Left lung (tissue), 10 donors: ENCODE results near the gene EYA2. TPM values are rescaled to one million over a fixed set of nuclear protein-coding genes. Genes with fewer than 3 reads are reported as not detected.
A peak's percentile ranks its signal among the peaks of the same experiment; 100 is the strongest.

ENCODE experiments used
- ATAC-seq: fragments of 200-7000 bp; cut with Tn5 transposase; one replicate; pipeline ENCODE4 v1.9.1; 2020; ENCODE audit warnings: moderate library complexity
- DNase-seq, 4 donors: peaks; one replicate each; pipeline ENCODE4 v3.0.0-alpha.2; 2013 to 2020
- H3K27ac ChIP-seq, 2 donors: fragments of 200-600 bp; sonication (generic) in 1 of 2; one replicate each; pipeline versions ENCODE4 v1.5.0 to v1.8.0; 2020 to 2021
- H3K27me3 ChIP-seq, 2 donors: fragments of 200-600 bp; sonication (generic) in 1 of 2; one replicate each; pipeline versions ENCODE4 v1.5.0 to v1.8.0; 2020 to 2021
- H3K36me3 ChIP-seq, 2 donors: fragments of 200-600 bp; sonication (generic) in 1 of 2; one replicate each; pipeline versions ENCODE4 v1.5.0 to v1.8.0; 2020 to 2021
- H3K4me1 ChIP-seq, 2 donors: fragments of 200-600 bp; one replicate each; pipeline ENCODE4 v1.8.0; 2021
- H3K4me3 ChIP-seq, 2 donors: fragments of 200-600 bp; sonication (generic) in 1 of 2; one replicate each; pipeline versions ENCODE4 v1.5.0 to v1.8.0; 2020 to 2021; ENCODE audit warnings: mild to moderate bottlenecking in 1 of 2
- H3K9me3 ChIP-seq, 2 donors: fragments of 200-600 bp; sonication (generic) in 1 of 2; one replicate each; pipeline versions ENCODE4 v1.5.0 to v1.8.0; 2020 to 2021
- intact Hi-C, 2 donors: fragments of 100-400 bp; cut with DNase I; formaldehyde crosslinking; loops; one replicate each; pipeline versions ENCODE4 v1.11.2 to v1.14.2; 2022
- polyA plus RNA-seq, 6 donors: library from polyadenylated mRNA; unstranded; fragments of 120-200 nt; gene quantifications; one replicate each; pipeline ENCODE4 v1.2.1, GENCODE V29; 2013; ENCODE audit not compliant: insufficient read length in 6 of 6
- total RNA-seq, 2 donors: library from RNA; stranded (reverse); fragmentation: NEBNext Ultra II Directional; extraction: Animal tissue kit (Norgen Biotek cat#: 25700); gene quantifications; one replicate each; pipeline ENCODE4 v1.2.1, GENCODE V29; 2021
- TF ChIP-seq, protein P1 (sequence below), 2 donors: fragments of 200-600 bp; sonication (generic) in 1 of 2; IDR thresholded peaks; one replicate each; pipeline versions ENCODE4 v1.5.0 to v1.8.0; 2021; ENCODE audit warnings: antibody characterized with exemption in 2 of 2
- donor health status: DM: no; HTN: yes; CAD: no.
- donor health status: DM: no; HTN: no; CAD: no.

The EYA2 gene
- total and polyA plus RNA-seq, 8 donors, result 0.77 to 2.3 (median 1.2) TPM

- H3K4me1 ChIP-seq, result no peaks in the 10 kb centered on the region
- intact Hi-C loops, result no loop called here
- H3K27me3 ChIP-seq, result peaks cover 0 to 32% of the 10 kb centered on the region in 2 donors
- DNase-seq (no peak), ATAC-seq (no peak)
- H3K36me3 ChIP-seq, result no peaks in the 10 kb centered on the region
- no peak overlapping the region for H3K27ac ChIP-seq
- H3K4me3 ChIP-seq, result no peak overlapping the region
- H3K9me3 ChIP-seq, result peaks cover 0 to 9% of the 10 kb centered on the region in 2 donors
- TF ChIP-seq, protein P1, sequence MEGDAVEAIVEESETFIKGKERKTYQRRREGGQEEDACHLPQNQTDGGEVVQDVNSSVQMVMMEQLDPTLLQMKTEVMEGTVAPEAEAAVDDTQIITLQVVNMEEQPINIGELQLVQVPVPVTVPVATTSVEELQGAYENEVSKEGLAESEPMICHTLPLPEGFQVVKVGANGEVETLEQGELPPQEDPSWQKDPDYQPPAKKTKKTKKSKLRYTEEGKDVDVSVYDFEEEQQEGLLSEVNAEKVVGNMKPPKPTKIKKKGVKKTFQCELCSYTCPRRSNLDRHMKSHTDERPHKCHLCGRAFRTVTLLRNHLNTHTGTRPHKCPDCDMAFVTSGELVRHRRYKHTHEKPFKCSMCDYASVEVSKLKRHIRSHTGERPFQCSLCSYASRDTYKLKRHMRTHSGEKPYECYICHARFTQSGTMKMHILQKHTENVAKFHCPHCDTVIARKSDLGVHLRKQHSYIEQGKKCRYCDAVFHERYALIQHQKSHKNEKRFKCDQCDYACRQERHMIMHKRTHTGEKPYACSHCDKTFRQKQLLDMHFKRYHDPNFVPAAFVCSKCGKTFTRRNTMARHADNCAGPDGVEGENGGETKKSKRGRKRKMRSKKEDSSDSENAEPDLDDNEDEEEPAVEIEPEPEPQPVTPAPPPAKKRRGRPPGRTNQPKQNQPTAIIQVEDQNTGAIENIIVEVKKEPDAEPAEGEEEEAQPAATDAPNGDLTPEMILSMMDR (IDR thresholded peaks at IDR 0.05), result no peak
Observed at GRCh38 chr20:46985671-46986070, 91.0 kb downstream of the EYA2 start.

GRCh38 chr20:46987001-46987400 lies 92.4 kb downstream of the EYA2 start:
- H3K4me1 ChIP-seq, result no peaks in the 10 kb centered on the region
- H3K4me3 ChIP-seq, result no peak overlapping the region
- no peak for ATAC-seq
- TF ChIP-seq, protein P1 (IDR thresholded peaks at IDR 0.05), result no peak
- peaks cover 0 to 32% of the 10 kb centered on the region in 2 donors for H3K27me3 ChIP-seq
- intact Hi-C loops, result no loop called here
- H3K9me3 ChIP-seq, result peaks cover 0 to 9% of the 10 kb centered on the region in 2 donors
- H3K27ac ChIP-seq, result no peak overlapping the region
- no peaks in the 10 kb centered on the region for H3K36me3 ChIP-seq
- no peak for DNase-seq

GRCh38 chr20:46990017-46990595 lies 95.5 kb downstream of the EYA2 start:
- ATAC-seq (peak; percentile 31), DNase-seq (no peak)
- Histone ChIP-seq H3K27me3 (peaks cover 0 to 30% of the 10 kb centered on the region in 2 donors), H3K9me3 (no peaks in the 10 kb centered on the region), H3K36me3 (no peaks in the 10 kb centered on the region), H3K4me3 (no peak overlapping the region), H3K27ac (no peak overlapping the region), H3K4me1 (no peaks in the 10 kb centered on the region)
- TF ChIP-seq, protein P1 (IDR thresholded peaks at IDR 0.05), result no peak
- intact Hi-C loops, result no loop called here

DNA sequence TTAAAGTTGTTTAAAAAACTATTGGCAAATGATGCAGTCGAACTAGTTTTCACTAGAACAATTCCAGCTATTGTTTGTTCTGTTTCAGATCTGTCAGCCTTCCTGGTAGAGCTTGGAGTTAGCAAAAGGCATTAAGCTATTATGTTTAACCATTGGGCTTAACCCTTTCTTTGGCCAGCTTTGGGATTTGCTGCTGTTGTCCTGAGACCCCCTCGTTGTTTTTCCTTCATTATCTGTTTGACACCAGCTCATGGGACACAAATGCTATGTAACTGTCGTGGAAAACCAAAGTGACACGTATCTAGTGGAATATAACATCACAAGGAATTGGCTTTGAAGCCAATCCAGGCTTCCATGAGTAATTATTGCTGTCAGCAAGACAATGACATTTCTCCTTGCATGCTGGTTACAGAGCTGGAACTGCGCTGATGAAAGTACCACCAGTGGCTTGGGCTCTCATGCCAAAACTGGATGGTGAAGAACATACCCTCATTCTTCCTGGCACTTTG lies 96.0 kb downstream of the EYA2 start:
- TF ChIP-seq, protein P1 (IDR thresholded peaks at IDR 0.05), result no peak
- no peak overlapping the region for H3K27ac ChIP-seq
- DNase-seq, result no peak
- H3K4me3 ChIP-seq, result no peak overlapping the region
- no peaks in the 10 kb centered on the region for H3K9me3 ChIP-seq
- H3K36me3 ChIP-seq, result no peaks in the 10 kb centered on the region
- intact Hi-C loops, result no loop called here
- no peak for ATAC-seq
- no peaks in the 10 kb centered on the region for H3K4me1 ChIP-seq
- H3K27me3 ChIP-seq, result peaks cover 0 to 30% of the 10 kb centered on the region in 2 donors

GRCh38 chr20:46991168-46991567 lies 96.5 kb downstream of the EYA2 start:
- TF ChIP-seq, protein P1 (IDR thresholded peaks at IDR 0.05), result no peak
- H3K27me3 ChIP-seq, result peaks cover 0 to 30% of the 10 kb centered on the region in 2 donors
- no peak overlapping the region for H3K27ac ChIP-seq
- no peaks in the 10 kb centered on the region for H3K9me3 ChIP-seq
- no peak for ATAC-seq
- H3K36me3 ChIP-seq, result no peaks in the 10 kb centered on the region
- intact Hi-C loops, result no loop called here
- no peaks in the 10 kb centered on the region for H3K4me1 ChIP-seq
- H3K4me3 ChIP-seq, result no peak overlapping the region
- DNase-seq, result no peak
